Fibroblast of the aortic adventitia (primary cell): ENCODE data around the gene CHD6. TPM values are rescaled to one million over a fixed set of nuclear protein-coding genes. Genes with fewer than 3 reads are reported as not detected.

Source experiments
- DNase-seq: peaks from one replicate; pipeline ENCODE4 v3.0.0-alpha.2; 2010; ENCODE audit warnings: low read depth
- H3K4me3 ChIP-seq: 2 replicates; pipeline ENCODE4 v1.5.1; 2011; ENCODE audit warnings: low read depth, mild to moderate bottlenecking, control low read depth, low read length, moderate library complexity
- total RNA-seq: library from RNA; depleted of rRNA; stranded (reverse); fragments of >200 nt; gene quantifications from 2 replicates; pipeline ENCODE4 v1.2.3, GENCODE V29; 2012; ENCODE audit warnings: low replicate concordance
- TF ChIP-seq, protein P1 (sequence below): IDR thresholded peaks from 2 replicates; pipeline ENCODE4 v1.5.1; 2011; ENCODE audit warnings: mild to moderate bottlenecking, low read length, control low read depth, inconsistent platforms; ENCODE audit not compliant: insufficient read depth

The CHD6 gene
- total RNA-seq, 1 donor: 29.7 TPM

DNA sequence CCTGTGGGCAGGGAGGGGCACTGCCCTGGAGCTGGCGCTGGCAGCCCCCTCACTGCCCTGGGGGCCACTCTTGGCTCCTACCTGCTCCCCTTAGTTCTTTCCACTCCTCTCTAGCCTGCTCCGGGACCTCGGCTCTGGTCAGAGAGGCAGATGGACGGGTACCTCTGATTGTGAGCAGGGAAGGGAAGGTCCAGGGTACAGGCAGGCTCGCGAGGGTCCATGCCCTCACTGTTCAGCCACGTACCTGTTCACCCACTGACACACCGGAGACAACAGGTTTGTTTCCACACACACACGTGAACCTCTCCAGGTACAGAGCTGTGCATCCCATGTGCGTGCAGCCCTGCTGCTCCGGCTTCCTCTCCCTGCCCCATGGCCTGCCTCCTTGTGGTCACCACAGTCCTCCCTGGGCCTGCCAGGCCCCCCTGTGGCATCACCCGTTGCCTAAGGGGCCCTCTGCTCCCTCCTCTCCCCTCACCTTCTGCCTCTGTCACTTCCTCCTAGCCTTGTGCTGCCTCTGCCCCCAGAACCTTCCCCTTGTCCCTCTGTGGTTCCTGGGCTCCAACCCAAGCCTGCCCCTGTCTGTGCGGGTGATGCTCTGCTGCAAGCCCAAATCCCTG lies 253.8 kb downstream of the CHD6 start:
- DNase-seq: no peak
- TF ChIP-seq, protein P1, sequence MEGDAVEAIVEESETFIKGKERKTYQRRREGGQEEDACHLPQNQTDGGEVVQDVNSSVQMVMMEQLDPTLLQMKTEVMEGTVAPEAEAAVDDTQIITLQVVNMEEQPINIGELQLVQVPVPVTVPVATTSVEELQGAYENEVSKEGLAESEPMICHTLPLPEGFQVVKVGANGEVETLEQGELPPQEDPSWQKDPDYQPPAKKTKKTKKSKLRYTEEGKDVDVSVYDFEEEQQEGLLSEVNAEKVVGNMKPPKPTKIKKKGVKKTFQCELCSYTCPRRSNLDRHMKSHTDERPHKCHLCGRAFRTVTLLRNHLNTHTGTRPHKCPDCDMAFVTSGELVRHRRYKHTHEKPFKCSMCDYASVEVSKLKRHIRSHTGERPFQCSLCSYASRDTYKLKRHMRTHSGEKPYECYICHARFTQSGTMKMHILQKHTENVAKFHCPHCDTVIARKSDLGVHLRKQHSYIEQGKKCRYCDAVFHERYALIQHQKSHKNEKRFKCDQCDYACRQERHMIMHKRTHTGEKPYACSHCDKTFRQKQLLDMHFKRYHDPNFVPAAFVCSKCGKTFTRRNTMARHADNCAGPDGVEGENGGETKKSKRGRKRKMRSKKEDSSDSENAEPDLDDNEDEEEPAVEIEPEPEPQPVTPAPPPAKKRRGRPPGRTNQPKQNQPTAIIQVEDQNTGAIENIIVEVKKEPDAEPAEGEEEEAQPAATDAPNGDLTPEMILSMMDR: no peak
- H3K4me3 ChIP-seq: no peak overlapping the region

DNA sequence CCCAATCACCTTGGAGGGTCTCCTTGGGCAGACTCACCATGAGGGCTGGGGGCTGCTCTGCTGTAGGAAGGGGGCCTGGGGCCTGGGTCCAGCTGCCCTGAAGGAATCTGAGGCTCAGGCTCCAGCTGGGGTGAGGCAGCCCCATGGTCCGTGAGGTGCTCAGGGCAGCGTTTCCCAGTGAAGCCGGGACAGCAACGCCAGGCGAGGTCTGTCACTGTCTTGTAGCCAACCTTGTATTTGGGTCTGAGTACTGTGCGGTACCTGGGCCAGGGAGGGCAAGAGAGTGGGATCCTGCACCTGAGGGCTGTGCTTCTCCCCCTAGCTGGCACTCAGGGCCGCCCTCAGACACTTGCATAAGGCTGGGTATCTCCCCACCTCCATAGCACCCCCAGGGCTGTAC lies 254.6 kb downstream of the CHD6 start:
- H3K4me3 ChIP-seq: no peak overlapping the region
- TF ChIP-seq, protein P1: no peak
- DNase-seq: no peak

DNA sequence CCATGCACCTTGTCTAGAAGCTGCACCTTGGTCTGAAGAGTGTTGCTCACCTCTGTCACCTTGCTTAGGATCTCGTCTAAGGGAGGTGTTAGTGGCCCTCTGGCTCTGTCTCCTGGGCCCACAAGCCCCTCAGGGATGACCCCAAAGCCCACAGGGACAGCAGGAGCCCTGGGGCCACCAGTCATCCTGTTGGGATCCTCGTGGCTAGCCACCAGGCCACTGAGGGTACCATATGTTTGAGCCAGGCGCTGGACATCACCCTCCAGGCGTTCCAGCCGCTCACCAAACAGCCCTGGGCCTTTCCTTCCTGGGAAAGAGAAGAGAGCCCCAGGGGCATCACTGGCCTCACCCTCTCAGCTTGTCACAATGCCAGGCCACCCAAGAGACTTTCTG lies 255.4 kb downstream of the CHD6 start:
- TF ChIP-seq, protein P1: no peak
- no peak for DNase-seq
- no peak overlapping the region for H3K4me3 ChIP-seq

DNA sequence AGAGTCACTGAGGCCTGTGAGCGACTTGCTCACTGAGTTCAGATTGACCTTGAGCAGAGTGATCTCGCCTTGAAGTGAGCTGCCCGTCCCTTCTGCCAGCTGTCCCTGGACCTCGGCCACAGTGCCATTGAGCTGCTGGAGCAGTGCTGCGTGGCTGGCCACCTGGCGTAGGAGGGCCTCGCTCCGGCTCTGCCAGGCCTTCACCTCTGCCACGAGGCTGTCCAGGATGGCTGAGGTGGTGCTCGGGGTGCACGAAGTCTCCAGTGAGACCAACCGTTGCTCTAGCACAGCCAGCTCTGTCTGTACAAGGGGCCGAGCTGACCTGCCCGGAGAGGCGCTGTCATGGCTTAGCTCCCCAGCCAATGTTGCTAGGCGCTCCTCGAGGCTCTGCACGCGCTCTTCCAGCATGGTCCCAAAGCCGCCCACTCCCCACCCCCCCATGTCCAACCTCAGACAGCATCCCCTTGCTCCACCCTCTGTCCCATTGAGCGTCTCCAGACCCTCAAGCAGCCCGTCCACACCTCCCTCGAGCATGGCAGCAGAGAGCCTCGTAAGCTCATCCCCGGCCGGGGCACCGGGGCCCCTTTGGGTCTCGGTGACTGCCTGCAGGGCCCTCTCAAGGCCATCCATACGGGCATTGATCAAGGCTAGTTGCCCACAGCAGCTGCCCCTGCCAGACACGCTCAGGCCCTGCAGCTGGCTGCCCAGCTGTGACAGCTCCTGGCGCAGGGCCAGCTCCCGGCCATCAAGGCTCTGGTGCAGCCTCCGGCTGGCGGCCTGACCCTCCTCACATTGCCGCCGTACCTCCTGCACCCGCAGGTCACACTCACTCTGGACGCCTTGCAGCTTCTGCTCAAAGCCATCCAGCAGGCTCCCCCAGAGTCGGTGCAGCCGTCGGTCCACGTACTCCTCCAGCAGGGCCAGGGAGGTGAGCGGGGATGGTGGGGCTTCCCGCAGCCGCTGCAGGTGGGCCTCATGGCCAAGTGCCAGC lies 256.1 kb downstream of the CHD6 start:
- TF ChIP-seq, protein P1: no peak
- DNase-seq: no peak
- H3K4me3 ChIP-seq: no peak overlapping the region

DNA sequence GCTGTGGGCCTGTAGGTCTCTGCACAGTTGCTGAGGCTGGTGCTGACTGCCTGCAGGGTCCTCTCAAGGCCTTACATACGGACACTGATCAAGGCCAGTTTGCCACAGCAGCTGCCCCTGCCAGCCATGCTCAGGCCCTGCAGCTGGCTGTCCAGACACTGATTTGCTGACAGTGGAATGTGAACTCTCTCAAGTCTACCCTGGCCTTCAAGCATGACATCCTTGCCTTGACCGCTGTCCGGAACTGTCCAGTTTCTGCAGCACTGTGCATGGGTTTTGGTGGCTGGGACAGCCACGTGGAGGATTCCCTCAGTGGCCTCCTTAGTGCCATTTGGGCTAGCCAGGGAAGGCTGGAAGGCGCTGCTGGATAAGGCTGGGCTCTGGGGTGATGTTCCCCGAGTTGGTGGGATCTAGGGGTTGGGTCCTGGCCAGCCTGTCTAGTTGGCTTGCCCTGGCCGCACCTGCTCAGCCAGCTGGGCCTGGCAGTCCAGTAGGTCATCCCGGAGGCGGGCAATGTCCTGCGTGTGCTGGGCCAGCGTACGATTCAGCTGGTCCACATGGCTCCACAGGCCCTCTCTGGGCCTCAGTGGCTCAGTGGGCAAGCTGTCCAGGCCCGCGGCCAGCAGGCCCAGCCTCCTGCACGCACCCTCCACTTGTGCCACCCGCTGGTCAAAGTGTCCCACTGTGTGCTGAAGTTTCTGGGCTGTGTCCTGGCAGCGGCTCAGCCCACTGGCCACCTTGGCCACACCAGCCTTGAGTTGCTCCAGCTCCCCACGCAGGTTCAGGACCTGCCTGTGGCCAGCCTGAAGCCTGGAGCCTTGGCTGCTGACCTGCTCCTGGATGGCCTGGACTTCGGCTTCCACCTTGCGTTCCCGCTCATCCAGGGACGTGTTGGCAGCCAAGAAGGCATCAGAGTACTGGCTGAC lies 257.1 kb downstream of the CHD6 start:
- DNase-seq: no peak
- TF ChIP-seq, protein P1: no peak
- H3K4me3 ChIP-seq: no peak overlapping the region

DNA sequence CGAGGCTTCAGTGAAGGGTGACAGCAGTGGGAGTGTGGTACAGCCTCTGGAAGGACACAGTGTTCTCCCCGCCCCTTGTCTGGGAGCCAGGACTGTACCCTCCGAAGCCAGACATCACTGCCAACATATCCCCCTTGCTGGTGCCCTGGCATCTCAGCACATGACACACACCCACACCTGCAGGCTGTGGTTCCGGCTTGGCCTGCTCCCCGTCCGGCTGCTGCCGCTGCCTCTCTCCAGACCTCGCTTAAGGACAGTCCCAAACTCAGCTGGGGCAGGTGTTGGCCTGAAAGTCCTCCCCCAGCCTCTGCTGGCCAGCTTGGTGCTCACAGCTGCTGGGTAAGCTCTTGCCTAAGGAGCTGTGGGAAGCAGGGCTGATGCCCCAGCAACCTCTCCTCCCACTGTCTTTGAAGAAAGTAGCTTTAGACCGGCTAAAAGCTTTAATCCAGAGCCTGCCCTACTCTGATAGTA lies 258.6 kb downstream of the CHD6 start:
- no peak overlapping the region for H3K4me3 ChIP-seq
- no peak for DNase-seq
- TF ChIP-seq, protein P1: no peak
